AG10803 (cell line): ENCODE results near the gene LYL1.

ENCODE experiments used
- DNase-seq: peaks from one replicate; pipeline ENCODE4 v3.0.0; 2010; ENCODE audit warnings: low read depth
- H3K4me3 ChIP-seq: 2 replicates; pipeline ENCODE4 v1.5.1; 2011; ENCODE audit warnings: mild to moderate bottlenecking, low read length, control low read depth
- CTCF ChIP-seq: conservative IDR thresholded peaks from 2 replicates; pipeline ENCODE4 v1.5.1; 2011; ENCODE audit warnings: mild to moderate bottlenecking, low read length, control low read depth, inconsistent platforms

Gene LYL1

GRCh38 chr19:13115936-13116281 is 13.3 kb upstream of the LYL1 start:
- H3K4me3 ChIP-seq, result peak overlapping the region; percentile 96
- TF ChIP-seq CTCF, result no peak
- DNase-seq, result no peak

GRCh38 chr19:13112555-13112954 is 9.9 kb upstream of the LYL1 start:
- DNase-seq, result no peak
- TF ChIP-seq CTCF, result no peak
- H3K4me3 ChIP-seq, result no peak overlapping the region

GRCh38 chr19:13110099-13110610 is 7.5 kb upstream of the LYL1 start:
- no peak for TF ChIP-seq CTCF
- DNase-seq, result no peak
- no peak overlapping the region for H3K4me3 ChIP-seq

GRCh38 chr19:13109361-13110098 is 6.9 kb upstream of the LYL1 start:
- no peak for TF ChIP-seq CTCF
- DNase-seq, result no peak

GRCh38 chr19:13104848-13105711 is 2.4 kb upstream of the LYL1 start:
- no peak for DNase-seq
- no peak overlapping the region for H3K4me3 ChIP-seq
- no peak; the same call in 1 of the 2 replicates for TF ChIP-seq CTCF

More at GRCh38 chr19:13109361-13110098, 6.9 kb upstream of the LYL1 start:
- H3K4me3 ChIP-seq, result no peak overlapping the region

GRCh38 chr19:13104360-13104847 is 1.7 kb upstream of the LYL1 start:
- H3K4me3 ChIP-seq, result no peak overlapping the region
- DNase-seq, result no peak
- TF ChIP-seq CTCF, result peak; percentile 57
